Fibroblast of skin of left biceps (primary cell): ENCODE data around the gene KRT34.
"Not testable (repeated sequence)": the region's sequence is repeated elsewhere in the genome, so short reads cannot be mapped to it uniquely, and the experiment has no call there.

Experiments used
- DNase-seq, 2 experiments: peaks; one replicate each; pipeline ENCODE4 v3.0.0-alpha.2; 2013; ENCODE audit warnings: low read depth in 2 of 2

Gene KRT34

DNA sequence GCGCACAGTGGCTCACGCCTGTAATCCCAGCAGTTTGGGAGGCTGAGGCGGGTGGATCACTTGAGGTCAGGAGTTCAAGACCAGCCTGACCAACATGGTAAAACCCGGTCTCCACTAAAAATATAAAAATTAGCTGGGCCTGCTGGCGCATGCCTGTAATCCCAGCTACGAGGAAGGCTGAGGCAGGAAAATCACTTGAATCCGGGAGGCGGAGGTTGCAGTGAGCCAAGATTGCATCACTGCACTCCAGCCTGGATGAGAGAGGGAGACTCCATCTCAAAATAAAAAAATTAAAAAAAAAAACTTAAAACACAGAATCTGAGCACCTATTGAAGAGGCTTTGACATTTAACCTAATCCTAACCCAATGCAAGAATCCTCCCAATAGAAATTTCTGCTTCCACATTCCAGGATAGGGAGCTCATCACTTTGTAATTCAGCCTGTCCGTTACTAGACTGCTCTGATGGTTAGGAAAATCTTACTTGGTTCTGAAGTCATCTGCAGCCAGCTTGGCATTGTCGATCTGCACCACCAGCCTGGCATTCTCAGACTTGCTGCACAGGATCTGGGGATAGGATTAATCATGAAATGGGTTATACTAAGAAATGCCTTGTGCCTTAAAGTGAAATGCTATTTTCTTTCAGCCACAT, 14.6 kb downstream of the KRT34 start:
- DNase-seq, result peak in 1 of 2 experiments; percentile 24

DNA sequence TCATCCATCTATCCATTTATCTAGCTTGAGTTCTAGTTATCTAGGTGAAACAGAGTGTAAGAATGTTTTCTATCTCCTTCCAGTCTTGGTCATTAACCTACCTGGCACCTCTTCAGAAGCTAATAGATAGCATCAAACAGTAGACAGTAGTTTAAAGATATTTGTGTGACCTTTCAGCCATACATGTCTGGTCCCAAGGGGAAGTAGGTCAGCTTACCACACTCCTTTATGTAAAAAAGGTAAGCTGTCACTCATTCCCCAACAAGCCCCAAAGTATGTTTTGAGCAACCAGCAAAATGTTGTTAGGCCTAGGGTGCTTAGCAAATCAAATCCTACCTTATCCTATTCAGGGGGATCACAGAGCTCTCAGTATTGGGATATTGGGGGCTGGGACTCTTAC, 16.0 kb downstream of the KRT34 start:
- no peak for DNase-seq

DNA sequence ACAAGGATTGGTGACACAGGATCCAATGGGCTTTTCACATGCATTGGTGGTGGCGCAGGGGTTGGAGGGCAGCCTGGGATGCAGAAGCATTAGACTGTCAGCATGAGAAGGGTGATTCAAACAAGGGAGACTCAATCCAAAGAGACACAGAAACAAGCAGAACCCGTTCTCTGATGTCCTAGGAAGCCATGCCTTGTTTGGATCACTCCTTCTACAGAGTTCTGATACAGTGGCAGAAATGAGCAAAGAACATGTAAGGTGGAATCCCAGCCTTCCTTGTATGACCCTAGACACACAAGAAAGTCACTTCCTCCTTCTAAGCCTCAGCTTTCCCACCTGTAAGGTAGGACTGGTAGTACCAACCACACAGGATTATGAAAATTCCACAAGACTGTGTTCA, 18.2 kb downstream of the KRT34 start:
- DNase-seq, result no peak

DNA sequence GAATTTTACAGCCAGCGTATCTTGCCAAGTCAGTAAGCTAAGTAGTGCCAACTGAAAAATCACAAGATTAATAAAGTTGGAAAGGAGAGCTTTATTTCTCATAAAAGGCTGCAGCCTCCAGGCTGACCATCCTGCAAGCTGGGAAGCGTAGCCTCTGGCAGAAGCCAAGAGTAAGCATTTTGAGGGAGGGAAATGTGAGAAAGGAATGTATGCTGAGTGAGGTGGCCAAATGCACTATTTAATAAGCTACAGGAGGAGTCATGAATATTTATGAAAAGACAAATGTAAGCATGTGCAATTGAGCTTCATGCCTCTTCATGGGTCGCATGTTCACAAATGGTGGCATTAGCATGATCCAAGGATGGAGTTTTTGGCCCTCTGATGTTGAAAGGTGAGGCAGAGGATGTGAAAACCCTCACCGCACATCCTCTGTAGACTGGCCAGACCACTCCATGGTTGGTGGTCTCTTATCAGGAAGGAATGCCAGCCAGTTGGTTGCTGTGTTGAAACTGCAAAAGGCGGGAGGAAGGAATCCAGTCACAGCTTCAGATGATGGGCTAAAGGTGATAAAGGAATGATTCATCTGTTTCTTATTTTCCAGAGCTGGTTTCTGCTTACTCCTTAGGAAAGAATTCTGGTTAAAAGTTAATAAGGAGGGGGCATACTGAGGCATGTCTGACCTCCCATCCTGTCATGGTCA, 21.7 kb downstream of the KRT34 start:
- DNase-seq, result peak in 1 of 2 experiments; percentile 24

DNA sequence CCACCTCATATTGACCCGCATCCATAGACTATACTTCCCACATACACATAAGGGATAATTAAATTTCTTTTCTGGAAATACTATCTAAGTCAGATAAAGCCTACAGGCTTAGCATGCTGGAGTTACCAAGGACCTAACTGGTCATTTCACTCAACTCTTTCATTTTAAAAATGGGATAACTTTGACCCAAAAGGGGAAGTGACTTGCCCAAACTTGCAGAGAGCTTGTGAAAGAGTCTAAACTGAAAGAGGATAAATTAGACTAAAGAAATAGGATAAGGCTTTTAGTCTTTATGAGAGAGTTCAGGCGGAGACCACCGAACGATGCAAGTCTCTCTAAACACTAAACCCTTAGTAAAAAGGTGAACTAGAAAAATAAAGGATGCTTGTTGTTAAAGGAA, 27.6 kb downstream of the KRT34 start:
- no peak for DNase-seq

DNA sequence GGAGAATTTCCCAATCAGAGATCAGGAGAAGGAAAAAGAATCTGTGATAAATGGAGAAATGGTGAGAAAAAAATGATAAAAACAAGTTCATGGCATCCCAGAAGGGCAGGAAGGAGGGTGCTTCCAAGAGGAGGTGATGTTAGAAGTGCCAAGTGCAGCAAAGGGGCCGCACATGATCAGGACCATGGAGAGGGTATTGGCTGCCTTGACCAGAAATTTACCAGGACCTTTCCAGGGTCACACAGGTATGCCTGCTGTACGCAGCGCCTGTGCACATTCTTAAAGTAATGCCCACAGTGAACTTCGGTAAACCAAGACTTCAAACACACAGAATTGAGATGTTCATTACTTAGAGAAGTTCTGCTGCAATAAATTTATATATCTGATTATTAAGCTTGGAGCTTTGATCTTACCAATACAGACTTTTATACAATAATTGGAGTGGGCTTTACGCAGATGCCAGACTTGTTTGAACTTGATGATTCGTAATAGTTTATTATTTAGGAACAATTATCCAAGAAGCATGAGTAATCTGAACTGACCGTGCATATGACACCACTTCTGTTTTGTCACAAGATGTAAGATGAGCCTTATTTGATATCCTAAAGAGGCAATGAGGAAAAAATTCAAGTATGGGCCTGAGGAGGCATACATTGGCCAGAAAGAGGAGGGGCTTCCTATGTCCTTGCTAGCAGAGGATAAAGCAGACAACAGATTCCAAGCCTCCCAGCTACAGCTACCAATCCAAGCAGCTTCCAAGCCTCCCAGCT, 29.3 kb downstream of the KRT34 start:
- no peak for DNase-seq

DNA sequence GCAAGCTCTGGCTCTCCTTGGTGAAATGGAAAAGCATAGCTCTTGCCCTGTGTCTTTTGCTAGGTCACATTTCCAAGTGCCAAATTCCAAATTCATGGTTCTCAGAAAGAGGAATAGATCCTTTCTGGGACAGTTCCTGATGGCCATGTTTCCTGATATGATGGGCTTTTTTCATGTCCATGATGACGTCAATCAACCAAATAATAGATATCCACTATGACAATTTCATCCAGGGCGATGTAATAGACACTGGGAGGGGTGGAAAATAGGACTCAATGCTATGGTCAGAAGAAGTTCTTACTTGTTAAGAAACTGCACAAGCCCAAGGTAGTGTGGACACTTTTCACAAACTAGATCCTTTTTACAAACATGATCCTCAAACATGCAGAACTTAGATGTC, 30.9 kb downstream of the KRT34 start:
- no peak for DNase-seq

DNA sequence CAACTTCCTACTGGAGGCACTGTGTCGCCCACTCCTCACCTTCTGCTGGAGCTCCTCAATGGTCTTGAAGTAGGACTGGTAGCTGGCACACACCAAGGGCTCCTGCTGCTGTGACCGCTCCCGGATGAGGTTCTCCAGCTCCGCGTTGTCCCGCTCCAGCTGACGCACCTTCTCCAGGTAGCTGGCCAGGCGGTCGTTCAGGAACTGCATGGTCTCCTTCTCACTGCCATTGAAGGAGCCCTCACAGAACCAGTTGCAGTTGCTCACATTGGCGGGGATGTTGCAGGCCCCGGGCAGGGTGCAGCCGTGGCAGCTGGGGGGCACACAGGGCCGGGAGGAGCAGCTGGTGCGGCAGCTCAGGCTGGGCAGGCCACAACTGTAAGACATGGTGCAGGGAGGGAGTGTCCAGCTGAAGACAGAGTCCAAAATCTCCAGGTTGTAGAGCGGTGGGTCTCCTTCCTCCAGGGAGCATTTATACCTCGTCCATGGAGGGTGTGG, 31.7 kb downstream of the KRT34 start, which contains the start of gene KRT33A:
Gene KRT33A, minus strand, starts transcription at position 448 of the 498 bp plus-strand sequence. Its CDS starts 61 bp downstream, at position 387.
- DNase-seq, result not testable (repeated sequence)

DNA sequence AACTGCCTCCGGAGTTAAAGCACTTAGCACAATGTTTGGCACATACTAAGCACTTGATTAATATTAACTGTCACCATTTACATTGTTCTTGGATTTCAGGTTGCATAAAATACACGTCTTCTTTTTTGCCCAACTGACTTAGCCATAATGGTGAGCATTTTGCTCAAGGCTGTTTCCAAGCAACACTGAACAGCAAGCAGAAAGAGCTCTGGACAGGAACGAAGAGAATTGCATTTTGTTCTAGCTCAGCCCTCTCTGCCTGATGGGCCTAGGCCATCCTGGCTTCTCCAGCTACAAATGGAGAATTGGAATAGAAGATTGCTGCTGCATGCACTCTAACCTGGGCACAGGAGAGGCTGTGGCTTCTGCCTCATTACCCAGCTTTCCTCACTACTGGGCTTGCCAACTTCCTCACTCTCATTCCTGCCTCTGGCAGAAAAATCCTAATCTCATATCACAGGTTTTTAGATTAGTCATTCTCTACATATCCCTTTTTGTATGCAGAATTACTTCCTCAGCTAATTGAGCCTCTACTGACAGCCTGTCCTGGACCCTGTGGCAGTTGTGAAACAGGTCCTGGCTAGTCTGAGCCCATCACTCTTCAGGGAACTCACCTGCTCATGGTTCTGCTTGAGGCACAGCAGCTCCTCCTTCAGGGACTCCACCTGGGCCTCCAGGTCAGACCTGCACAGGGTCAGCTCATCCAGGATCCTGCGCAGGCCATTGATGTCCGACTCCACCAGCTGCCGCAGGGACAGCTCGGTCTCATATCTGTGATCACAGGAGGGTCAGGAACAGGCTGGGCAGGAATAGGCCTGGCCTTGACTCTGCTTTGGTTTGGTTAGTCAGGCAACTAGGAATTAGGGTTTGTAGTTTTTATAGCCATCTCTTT, 34.0 kb downstream of the KRT34 start:
- no peak for DNase-seq

DNA sequence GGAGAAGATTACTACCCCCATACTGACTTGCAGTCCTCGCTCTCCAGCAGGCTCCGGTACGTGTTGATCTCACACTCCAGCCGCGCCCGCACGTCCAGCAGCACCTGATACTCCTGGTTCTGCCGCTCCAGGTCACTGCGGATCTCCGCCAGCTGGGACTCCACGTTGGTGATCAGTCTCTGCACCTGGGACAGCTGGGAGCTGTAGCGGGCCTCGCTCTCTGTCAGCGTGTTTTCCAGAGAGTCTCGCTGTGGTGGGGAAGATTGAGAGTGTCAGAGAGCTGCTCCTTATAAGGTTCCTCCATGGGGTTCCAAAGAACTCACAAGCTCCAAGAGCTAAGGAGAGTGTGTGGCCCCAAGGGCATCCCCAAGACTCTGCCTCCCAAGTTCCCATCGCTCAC, 35.7 kb downstream of the KRT34 start:
- not testable (repeated sequence) for DNase-seq

DNA sequence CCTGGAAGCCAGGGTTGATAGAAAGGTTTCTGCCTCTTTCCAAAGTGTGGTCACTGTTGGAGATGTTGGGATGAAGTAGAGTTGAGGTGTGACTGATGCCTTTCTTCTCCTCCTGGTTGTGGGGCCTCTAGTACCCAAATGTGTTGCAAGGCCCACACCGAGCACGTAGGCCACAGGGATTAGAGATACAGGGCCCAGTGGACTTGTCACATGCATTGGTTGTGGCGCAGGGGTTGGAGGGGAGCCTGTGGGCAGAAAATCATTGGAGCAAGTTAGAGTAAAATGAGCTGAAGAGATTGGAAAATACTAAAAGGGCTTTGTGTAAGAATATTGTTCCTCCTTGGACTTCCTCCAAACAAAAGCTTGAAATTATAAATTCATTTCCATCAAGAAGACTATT, 36.1 kb downstream of the KRT34 start:
- DNase-seq, result no peak

DNA sequence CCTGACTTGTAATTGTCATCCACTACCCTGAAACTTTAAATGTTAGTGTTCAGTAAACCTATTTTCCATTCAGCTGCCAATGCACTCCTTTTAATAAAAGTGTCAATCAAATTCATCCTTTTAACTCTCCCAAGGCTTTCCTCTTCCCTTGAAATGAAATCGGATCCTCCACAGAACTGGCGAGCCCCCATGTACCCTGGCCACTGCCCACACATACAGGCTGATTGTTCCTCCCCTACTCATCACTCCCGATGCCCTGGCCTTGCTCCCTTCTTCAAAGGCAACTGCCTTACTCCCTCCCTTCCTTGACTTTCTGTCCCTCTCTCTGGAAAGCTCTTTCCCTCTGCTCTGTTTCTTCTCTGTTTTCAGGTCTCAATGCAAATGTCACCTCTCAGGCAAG, 39.1 kb downstream of the KRT34 start:
- DNase-seq, result no peak

DNA sequence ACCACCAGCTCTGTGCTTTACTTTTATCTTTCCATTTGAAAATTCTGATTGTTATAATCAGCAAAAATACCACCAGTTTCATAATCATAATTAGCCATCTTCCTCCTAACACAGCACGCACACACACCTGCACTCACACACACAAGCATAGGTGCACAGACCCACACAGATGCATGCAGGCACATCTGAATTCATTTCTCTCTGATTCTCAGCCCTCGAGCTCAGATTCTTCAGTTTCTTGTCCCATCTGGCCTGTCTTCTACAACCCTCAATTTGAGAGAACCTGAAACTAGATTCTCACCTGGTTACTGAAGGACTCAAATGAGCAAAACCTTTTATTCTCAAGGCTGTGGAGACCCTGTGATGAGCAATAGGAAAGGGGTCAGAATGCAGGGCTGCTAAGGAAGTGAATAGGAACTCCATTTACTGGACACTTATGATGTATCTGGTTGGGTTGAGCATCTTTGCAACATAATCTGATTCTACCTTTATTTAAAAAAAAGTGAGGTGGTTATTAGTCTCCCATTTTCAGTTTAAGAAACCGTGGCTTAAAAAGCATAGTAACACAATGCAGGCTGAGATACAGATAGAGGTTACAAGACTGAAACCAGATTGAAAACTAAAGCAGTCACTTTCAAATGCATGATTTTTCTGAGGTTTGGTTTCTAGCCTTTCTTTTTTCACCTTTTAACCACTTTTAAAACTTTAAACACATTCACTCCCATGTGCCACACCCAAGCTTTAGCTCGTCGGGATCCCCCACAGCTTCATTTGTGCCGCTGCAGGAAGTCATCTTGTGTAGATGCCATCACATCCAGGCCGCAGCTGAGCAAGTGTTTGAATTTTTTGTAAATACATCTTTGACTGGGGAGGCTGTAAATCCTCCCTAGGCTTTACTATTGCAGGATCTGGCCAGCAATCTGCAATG, 40.9 kb downstream of the KRT34 start:
- DNase-seq, result no peak

DNA sequence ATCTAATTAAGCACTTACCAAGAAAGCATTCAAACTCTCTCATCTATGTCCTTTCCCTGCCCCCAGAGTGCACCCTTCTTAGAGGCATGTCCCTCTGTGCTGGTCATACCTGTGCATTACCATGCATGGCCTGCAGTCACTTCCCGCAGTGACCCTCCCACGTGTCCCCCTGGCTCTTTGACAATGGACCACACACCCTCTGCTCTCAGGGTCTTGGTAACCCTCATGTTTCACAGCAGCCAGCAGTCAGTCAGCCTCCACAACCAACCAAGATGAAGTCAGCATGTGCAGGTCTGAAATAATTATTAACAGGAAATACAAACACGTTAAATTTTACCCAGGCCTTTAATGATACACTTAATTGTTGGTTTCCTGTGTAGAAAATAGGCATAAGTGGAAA, 41.6 kb downstream of the KRT34 start:
- no peak for DNase-seq

DNA sequence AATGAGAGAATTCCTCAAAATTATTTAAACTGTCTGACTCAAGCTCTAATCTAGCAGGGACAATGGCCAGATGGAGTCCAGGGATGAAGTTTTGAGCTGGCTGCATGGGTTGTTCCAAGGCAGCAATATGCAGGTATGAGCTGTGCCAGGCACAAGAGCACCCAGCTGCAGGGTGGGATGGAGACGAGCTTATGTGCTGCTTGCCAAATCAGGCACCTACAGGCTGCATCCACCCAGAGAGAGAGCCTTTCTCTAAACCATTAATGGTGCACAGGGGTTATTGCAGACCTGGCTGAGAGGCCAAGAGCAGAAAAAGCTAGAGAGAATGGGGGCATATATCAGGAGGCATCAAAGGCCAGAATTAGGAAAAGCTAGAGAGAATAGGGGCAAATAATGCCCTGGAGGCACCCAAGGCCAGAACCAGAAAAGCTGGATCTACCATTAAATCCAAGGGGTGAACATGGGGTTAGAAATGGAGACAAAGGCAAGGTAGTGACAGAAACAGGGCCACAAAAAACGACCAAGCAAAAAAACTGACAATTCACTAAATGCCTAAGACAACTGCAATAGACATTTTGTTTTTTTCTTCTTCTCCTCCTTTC, 42.4 kb downstream of the KRT34 start:
- DNase-seq, result no peak

DNA sequence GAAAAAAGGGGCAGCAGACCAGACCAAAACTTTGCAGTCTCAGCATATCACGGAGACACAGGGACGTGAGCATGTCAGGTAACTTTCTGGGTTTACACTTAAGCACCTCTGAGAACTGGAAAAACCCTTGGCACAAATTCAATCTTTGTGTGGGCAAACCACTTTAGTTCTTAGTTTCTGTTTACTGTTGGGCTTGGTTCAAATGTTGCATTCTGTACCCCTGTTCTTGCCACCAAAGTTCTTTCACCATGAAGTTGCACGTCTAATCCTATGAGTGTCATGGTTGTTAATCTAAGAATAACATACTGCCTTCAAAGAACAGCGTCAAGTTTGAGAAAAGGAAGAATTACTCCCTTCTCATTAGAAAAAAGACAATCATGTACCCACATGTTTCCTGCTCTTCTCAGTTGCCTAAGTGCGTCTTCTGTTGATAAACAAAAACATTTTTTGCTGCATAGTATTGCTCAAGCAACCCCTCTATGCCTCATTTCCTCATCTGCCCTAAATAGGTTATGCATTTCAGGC, 43.1 kb downstream of the KRT34 start:
- no peak for DNase-seq

DNA sequence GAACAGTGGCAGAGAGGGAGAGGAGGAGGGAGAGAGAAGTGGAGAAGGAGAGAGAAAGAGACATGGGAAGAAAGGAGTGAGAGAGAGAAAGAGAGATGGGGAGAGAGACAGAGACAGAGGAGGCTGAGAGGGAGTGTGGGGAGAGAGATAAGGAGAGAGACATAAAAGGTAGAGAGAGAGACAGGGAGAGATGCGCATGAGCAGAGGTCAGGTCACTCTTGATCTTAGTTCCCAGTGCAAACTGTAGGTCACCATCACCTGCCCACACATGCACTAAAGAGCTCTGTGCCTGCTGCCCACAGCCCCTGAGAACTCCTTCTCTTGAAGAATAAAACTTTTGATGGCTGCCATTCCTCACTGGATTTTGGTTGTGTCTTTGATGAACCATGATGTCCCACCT, 46.4 kb downstream of the KRT34 start:
- DNase-seq, result no peak

DNA sequence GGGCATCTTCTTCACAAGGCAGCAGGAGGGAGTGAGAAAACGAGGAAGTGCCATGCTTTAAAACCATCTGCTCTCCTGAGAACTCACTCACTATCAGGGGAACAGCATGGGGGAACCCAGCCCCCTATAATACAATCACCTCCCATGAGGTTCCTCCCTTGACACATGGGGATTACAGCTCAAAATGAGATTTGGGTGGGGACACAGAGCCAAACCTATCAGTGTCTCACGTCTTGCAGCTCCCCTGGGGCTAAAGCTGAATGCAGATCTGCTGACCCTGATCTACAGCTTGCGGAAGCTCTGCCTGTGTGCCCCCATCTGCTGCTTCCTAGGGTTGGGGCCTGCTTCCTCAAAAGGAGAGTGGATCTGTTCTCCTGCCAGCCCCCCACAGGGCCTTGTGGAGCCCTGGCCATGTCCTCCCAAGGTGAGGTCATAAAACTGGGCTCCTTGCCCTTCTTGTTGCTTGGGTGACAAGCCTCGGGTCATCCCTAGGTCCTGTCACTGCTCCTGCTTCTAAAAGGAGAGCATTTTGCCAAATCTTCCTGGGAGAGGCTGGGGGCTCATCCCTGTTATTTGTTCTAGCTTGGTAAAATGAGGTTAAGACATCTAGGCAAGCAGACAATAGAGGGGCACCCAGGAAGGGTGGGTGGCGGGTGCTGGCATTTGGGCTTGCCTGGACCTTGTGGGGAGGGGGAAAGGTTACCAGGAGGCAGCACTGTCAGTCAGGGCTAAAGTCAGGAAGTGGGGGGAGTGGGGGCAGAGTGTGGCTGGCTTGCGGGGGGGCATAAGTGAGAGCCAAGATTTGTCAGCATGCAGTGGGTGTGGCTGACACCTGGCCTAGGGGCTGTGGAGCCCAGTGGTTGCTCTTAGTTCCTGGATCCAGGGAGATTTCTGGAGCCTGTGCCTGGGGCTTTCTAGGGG, 47.5 kb downstream of the KRT34 start:
- DNase-seq, result no peak

DNA sequence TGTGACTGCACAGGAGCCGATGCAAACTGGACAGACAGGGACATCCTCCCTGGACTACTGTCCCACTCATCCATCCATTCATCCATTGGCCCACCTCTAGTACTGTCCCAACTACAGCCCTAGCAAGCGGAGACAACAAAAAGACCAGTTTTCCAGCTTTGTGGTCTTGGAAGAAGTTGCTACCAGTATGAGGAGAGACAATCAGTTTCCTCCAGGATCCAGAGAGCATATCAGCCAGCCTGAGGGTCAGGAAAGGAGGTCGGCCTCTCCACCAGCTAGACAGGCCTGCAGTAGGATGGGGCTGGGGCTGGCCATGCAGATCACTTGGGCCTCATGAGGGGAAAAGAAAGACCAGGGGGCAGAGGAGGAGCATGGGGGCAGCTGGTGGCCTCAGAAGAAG, 48.3 kb downstream of the KRT34 start:
- no peak for DNase-seq
